Measurements from ENCODE around the gene LY6G6D.
"Not testable (repeated sequence)": the region's sequence is repeated elsewhere in the genome, so short reads cannot be mapped to it uniquely, and the experiment has no call there.

LY6G6D gene

GRCh38 chr6:31692886-31693285 lies 22.3 kb upstream of the LY6G6D start:
- no peak for DNase-seq

- no peak for DNase-seq
Observed at GRCh38 chr6:31693535-31693934, 21.6 kb upstream of the LY6G6D start.

GRCh38 chr6:31697555-31697954 lies 17.6 kb upstream of the LY6G6D start:
- DNase-seq, result peak; percentile 55

GRCh38 chr6:31700740-31701401 lies 14.3 kb upstream of the LY6G6D start:
- no peak for DNase-seq

GRCh38 chr6:31701666-31702404 lies 13.3 kb upstream of the LY6G6D start:
- DNase-seq, result peak; percentile 27

GRCh38 chr6:31702405-31702818 lies 12.7 kb upstream of the LY6G6D start:
- no peak for DNase-seq

- DNase-seq, result peak; percentile 95
Observed at GRCh38 chr6:31702819-31703716, 12.1 kb upstream of the LY6G6D start, which contains the start of gene ABHD16A. Gene ABHD16A, minus strand, starts transcription at chr6:31703324. Its CDS starts 43 bp downstream, at chr6:31703281.

GRCh38 chr6:31705931-31706330 lies 9.2 kb upstream of the LY6G6D start:
- DNase-seq, result no peak

- DNase-seq, result no peak
Observed at GRCh38 chr6:31706599-31706998, 8.5 kb upstream of the LY6G6D start, which contains the start of gene LY6G6F. Gene LY6G6F, plus strand, starts transcription at chr6:31706866. Its CDS starts 41 bp downstream, at chr6:31706907.

- DNase-seq, result no peak
Observed at GRCh38 chr6:31707701-31708100, 7.4 kb upstream of the LY6G6D start.

GRCh38 chr6:31708224-31708623 lies 6.9 kb upstream of the LY6G6D start:
- DNase-seq, result no peak

- DNase-seq, result not testable (repeated sequence)
Observed at GRCh38 chr6:31709157-31709556, 6.0 kb upstream of the LY6G6D start.

- no peak for DNase-seq
Observed at GRCh38 chr6:31710523-31711219, 4.5 kb upstream of the LY6G6D start.

GRCh38 chr6:31711233-31711632 lies 3.9 kb upstream of the LY6G6D start:
- DNase-seq, result no peak

- DNase-seq, result no peak
Observed at GRCh38 chr6:31712296-31712695, 2.9 kb upstream of the LY6G6D start.

GRCh38 chr6:31713465-31713864 lies 1.7 kb upstream of the LY6G6D start:
- DNase-seq, result no peak

- DNase-seq, result no peak
Observed at GRCh38 chr6:31713991-31714684, 1.0 kb upstream of the LY6G6D start.

- no peak for DNase-seq
Observed at GRCh38 chr6:31717499-31718222, 2.5 kb downstream of the LY6G6D start.

- DNase-seq, result peak; percentile 74
Observed at GRCh38 chr6:31718265-31718664, 3.1 kb downstream of the LY6G6D start.

- no peak for DNase-seq
Observed at GRCh38 chr6:31719001-31719400, 3.9 kb downstream of the LY6G6D start.

GRCh38 chr6:31720196-31720770 lies 5.1 kb downstream of the LY6G6D start:
- DNase-seq, result no peak
